Nephron progenitor cell (in vitro differentiated cells): ENCODE measurements around the gene SLC29A1.
A peak's percentile ranks its signal among the peaks of the same experiment; 100 is the strongest.
"Not testable (repeated sequence)": the region's sequence is repeated elsewhere in the genome, so short reads cannot be mapped to it uniquely, and the experiment has no call there.

Experiments used
- DNase-seq: peaks from one replicate; pipeline ENCODE4 v3.0.0; 2021
- H3K27ac Mint-ChIP-seq: 2 replicates; pipeline ENCODE4 v1.8.0; 2021; ENCODE audit warnings: mild to moderate bottlenecking, moderate library complexity, mixed read lengths
- H3K27me3 Mint-ChIP-seq: 2 replicates; pipeline ENCODE4 v1.8.0; 2021; ENCODE audit warnings: mild to moderate bottlenecking, low read depth, mixed read lengths; ENCODE audit not compliant: poor library complexity
- H3K36me3 Mint-ChIP-seq: 2 replicates; pipeline ENCODE4 v1.8.0; 2021; ENCODE audit warnings: low read depth, mixed read lengths
- H3K4me1 Mint-ChIP-seq: 2 replicates; pipeline ENCODE4 v1.8.0; 2021; ENCODE audit warnings: mixed read lengths
- H3K4me3 Mint-ChIP-seq: 2 replicates; pipeline ENCODE4 v1.8.0; 2021; ENCODE audit warnings: mild to moderate bottlenecking, moderate library complexity, mixed read lengths
- H3K9me3 Mint-ChIP-seq: 2 replicates; pipeline ENCODE4 v1.8.0; 2021; ENCODE audit warnings: mild to moderate bottlenecking, moderate library complexity, mixed read lengths
- CTCF ChIP-seq: fragments of 200-600 bp; sonication (generic); IDR thresholded peaks from 2 replicates; pipeline ENCODE4 v1.5.0; 2021; ENCODE audit warnings: antibody characterized with exemption

The SLC29A1 gene

GRCh38 chr6:44183783-44184182 is 39.6 kb upstream of the SLC29A1 start:
- TF ChIP-seq CTCF, result no peak
- Mint-ChIP-seq H3K4me3 (no peak overlapping the region), H3K4me1 (peaks cover 25% of the 10 kb centered on the region), H3K9me3 (no peaks in the 10 kb centered on the region), H3K27ac (no peak overlapping the region), H3K27me3 (peaks cover 14% of the 10 kb centered on the region), H3K36me3 (no peaks in the 10 kb centered on the region)
- DNase-seq, result no peak

- peaks cover 10% of the 10 kb centered on the region for H3K27me3 Mint-ChIP-seq
- peaks cover 31% of the 10 kb centered on the region for H3K4me1 Mint-ChIP-seq
- not testable (repeated sequence) for H3K4me3 Mint-ChIP-seq, H3K36me3 Mint-ChIP-seq, H3K9me3 Mint-ChIP-seq, DNase-seq, H3K27ac Mint-ChIP-seq
These were observed 38.0 kb upstream of the SLC29A1 start for GRCh38 chr6:44185356-44185755.

- Mint-ChIP-seq H3K4me3 (peak overlapping the region; percentile 3), H3K27me3 (peaks cover 12% of the 10 kb centered on the region), H3K27ac (peak overlapping the region; percentile 49), H3K4me1 (peaks cover 31% of the 10 kb centered on the region), H3K9me3 (no peaks in the 10 kb centered on the region), H3K36me3 (no peaks in the 10 kb centered on the region)
- TF ChIP-seq CTCF, result no peak
- DNase-seq, result no peak
These were observed 37.3 kb upstream of the SLC29A1 start for GRCh38 chr6:44185953-44186634.

- no peak overlapping the region for H3K4me3 Mint-ChIP-seq
- H3K9me3 Mint-ChIP-seq, result no peaks in the 10 kb centered on the region
- no peak for DNase-seq
- peaks cover 31% of the 10 kb centered on the region for H3K4me1 Mint-ChIP-seq
- no peak for TF ChIP-seq CTCF
- H3K27me3 Mint-ChIP-seq, result peaks cover 12% of the 10 kb centered on the region
- H3K27ac Mint-ChIP-seq, result no peak overlapping the region
- H3K36me3 Mint-ChIP-seq, result no peaks in the 10 kb centered on the region
These were observed 36.8 kb upstream of the SLC29A1 start for GRCh38 chr6:44186635-44187025.

GRCh38 chr6:44188819-44189218 is 34.6 kb upstream of the SLC29A1 start:
- H3K27me3 Mint-ChIP-seq, result peaks cover 12% of the 10 kb centered on the region
- H3K9me3 Mint-ChIP-seq, result no peaks in the 10 kb centered on the region
- no peaks in the 10 kb centered on the region for H3K36me3 Mint-ChIP-seq
- peaks cover 44% of the 10 kb centered on the region for H3K4me1 Mint-ChIP-seq
- no peak for DNase-seq
- H3K27ac Mint-ChIP-seq, result no peak overlapping the region
- TF ChIP-seq CTCF, result no peak
- H3K4me3 Mint-ChIP-seq, result no peak overlapping the region

- Mint-ChIP-seq H3K27ac (peak overlapping the region; percentile 15), H3K4me1 (peaks cover 44% of the 10 kb centered on the region), H3K27me3 (peaks cover 12% of the 10 kb centered on the region), H3K36me3 (no peaks in the 10 kb centered on the region), H3K4me3 (no peak overlapping the region), H3K9me3 (no peaks in the 10 kb centered on the region)
- TF ChIP-seq CTCF, result no peak
- DNase-seq, result no peak
These were observed 34.1 kb upstream of the SLC29A1 start for GRCh38 chr6:44189257-44189656.
